Measurements from ENCODE around the gene VPS33B.

DNA sequence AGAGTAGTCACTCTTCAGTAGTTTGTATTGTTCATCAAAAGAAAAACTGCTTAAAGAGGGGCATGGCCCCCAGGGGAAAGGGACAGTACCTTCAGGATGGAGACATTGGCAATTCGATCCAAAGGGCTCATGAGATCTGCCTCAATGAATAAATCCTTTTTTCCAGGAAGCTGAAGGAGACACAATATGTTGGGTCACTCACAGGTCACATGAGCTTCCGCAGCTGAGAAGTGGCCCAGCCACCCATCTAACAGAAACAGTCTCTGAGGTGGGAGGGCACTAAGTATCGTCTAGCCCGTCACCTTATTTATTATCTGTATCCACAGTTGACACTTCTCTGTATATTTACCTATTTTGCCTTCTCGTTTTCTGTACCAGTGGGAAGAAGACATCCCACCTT, 4.7 kb downstream of the VPS33B start:
- TF ChIP-seq, protein P1, sequence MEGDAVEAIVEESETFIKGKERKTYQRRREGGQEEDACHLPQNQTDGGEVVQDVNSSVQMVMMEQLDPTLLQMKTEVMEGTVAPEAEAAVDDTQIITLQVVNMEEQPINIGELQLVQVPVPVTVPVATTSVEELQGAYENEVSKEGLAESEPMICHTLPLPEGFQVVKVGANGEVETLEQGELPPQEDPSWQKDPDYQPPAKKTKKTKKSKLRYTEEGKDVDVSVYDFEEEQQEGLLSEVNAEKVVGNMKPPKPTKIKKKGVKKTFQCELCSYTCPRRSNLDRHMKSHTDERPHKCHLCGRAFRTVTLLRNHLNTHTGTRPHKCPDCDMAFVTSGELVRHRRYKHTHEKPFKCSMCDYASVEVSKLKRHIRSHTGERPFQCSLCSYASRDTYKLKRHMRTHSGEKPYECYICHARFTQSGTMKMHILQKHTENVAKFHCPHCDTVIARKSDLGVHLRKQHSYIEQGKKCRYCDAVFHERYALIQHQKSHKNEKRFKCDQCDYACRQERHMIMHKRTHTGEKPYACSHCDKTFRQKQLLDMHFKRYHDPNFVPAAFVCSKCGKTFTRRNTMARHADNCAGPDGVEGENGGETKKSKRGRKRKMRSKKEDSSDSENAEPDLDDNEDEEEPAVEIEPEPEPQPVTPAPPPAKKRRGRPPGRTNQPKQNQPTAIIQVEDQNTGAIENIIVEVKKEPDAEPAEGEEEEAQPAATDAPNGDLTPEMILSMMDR (IDR thresholded peaks at IDR 0.05; ENCODE audit: insufficient read depth, low read depth, low read length), result no peak
- TF ChIP-seq EZH2 (IDR thresholded peaks at IDR 0.05; ENCODE audit: insufficient read depth, low read length), result no peak
